Measurements from ENCODE around the gene NAT14.

GRCh38 chr19:55468054-55468393, 17.0 kb upstream of the NAT14 start:
- TF ChIP-seq CTCF (optimal IDR thresholded peaks at IDR 0.05 in 1 of 3, IDR thresholded peaks at IDR 0.05 in 1 of 3, conservative IDR thresholded peaks at IDR 0.05 in 1 of 3; ENCODE audit: extremely low read depth in 1 of 3, insufficient read depth in 2 of 3, low read length in 3 of 3) (peak in 1 of 3 experiments; percentile 1), EZH2 (IDR thresholded peaks at IDR 0.05; ENCODE audit: low read length) (no peak)

All from keratinocyte (primary cell).